Suprapubic skin (tissue), 4 donors: ENCODE data around the gene ANKMY1.

Experiments used
- CTCF ChIP-seq, 2 donors: fragments of 200-600 bp in 1 of 2; fragments of 450-650 bp in 1 of 2; sonication (generic) in 1 of 2; IDR thresholded peaks; one replicate each; pipeline ENCODE4 v1.5.1; 2016 to 2019; ENCODE audit warnings: antibody characterized with exemption in 2 of 2, mild to moderate bottlenecking in 1 of 2, moderate library complexity in 1 of 2
- EP300 ChIP-seq: sonication (generic); formaldehyde crosslinking; IDR thresholded peaks from one replicate; pipeline ENCODE4 v1.6.1; 2017; ENCODE audit warnings: antibody characterized with exemption
- POLR2A ChIP-seq, 2 donors: fragments of 450-650 bp; IDR thresholded peaks; one replicate each; pipeline ENCODE4 v1.6.1; 2017; ENCODE audit warnings: antibody characterized with exemption in 2 of 2, mild to moderate bottlenecking in 2 of 2, moderate library complexity in 2 of 2
- POLR2AphosphoS5 ChIP-seq, 3 donors: sonication (generic); formaldehyde crosslinking; IDR thresholded peaks; one replicate each; pipeline ENCODE4 v1.6.1; 2017; ENCODE audit warnings: antibody characterized with exemption in 3 of 3

- TF ChIP-seq POLR2AphosphoS5 (IDR thresholded peaks at IDR 0.05) (no peak), CTCF (IDR thresholded peaks at IDR 0.05) (no peak), POLR2A (IDR thresholded peaks at IDR 0.05) (no peak), EP300 (no peak)
These were observed 90.0 kb downstream of the ANKMY1 start for GRCh38 chr2:240467659-240468302.
